D341Med (cell line): ENCODE measurements around the gene RYR1.
"Not testable (repeated sequence)": the region's sequence is repeated elsewhere in the genome, so short reads cannot be mapped to it uniquely, and the experiment has no call there.

ENCODE experiments used
- DNase-seq: peaks from one replicate; pipeline ENCODE4 v3.0.0; 2012; ENCODE audit warnings: low spot score

Gene RYR1

DNA sequence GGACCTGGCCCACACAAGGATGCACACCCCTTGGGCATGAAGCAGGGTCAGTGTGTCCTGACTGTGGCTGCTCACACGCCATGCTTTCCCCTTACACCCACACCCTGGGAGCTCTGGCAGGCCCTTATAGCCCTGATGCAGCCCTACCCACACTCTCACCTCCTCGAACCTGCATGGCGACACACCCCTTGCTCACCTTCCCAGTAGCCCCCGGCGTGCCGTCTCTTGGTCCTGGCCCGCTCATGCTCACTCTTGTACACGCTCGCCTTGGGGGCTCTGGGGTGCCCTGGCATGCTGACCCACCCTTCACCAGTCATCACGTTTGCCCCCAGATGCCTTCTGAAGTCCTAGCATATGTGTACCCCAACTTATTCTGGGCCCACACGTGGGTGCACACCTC, 128.2 kb downstream of the RYR1 start:
- DNase-seq, result no peak

- no peak for DNase-seq
These were observed 128.6 kb downstream of the RYR1 start for GRCh38 chr19:38562096-38562495.

GRCh38 chr19:38563475-38563874, 130.0 kb downstream of the RYR1 start:
- DNase-seq, result no peak

DNA sequence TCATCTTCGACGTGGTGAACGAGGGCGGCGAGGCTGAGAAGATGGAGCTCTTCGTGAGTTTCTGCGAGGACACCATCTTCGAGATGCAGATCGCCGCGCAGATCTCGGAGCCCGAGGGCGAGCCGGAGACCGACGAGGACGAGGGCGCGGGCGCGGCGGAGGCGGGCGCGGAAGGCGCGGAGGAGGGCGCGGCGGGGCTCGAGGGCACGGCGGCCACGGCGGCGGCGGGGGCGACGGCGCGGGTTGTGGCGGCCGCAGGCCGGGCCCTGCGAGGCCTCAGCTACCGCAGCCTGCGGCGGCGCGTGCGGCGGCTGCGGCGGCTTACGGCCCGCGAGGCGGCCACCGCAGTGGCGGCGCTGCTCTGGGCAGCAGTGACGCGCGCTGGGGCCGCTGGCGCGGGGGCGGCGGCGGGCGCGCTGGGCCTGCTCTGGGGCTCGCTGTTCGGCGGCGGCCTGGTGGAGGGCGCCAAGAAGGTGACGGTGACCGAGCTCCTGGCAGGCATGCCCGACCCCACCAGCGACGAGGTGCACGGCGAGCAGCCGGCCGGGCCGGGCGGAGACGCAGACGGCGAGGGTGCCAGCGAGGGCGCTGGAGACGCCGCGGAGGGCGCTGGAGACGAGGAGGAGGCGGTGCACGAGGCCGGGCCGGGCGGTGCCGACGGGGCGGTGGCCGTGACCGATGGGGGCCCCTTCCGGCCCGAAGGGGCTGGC, 131.6 kb downstream of the RYR1 start:
- DNase-seq, result peak; percentile 74

GRCh38 chr19:38565691-38566105, 132.2 kb downstream of the RYR1 start:
- DNase-seq, result no peak

- no peak for DNase-seq
These were observed 136.0 kb downstream of the RYR1 start for GRCh38 chr19:38569368-38569983.

- DNase-seq, result no peak
These were observed 138.2 kb downstream of the RYR1 start for GRCh38 chr19:38571682-38572081.

DNA sequence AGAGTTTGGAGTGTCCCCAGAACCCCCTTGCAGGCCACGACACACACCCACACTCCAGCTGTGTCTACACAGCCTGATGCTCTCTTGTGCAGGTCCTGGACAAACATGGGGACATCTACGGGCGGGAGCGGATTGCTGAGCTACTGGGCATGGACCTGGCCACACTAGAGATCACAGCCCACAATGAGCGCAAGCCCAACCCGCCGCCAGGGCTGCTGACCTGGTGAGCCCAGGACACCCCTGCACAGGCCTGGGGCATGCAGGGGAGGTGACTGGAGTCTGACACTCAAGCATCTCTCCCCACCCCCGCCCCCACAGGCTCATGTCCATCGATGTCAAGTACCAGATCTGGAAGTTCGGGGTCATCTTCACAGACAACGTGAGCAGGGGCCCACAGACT, 144.3 kb downstream of the RYR1 start:
- no peak for DNase-seq

DNA sequence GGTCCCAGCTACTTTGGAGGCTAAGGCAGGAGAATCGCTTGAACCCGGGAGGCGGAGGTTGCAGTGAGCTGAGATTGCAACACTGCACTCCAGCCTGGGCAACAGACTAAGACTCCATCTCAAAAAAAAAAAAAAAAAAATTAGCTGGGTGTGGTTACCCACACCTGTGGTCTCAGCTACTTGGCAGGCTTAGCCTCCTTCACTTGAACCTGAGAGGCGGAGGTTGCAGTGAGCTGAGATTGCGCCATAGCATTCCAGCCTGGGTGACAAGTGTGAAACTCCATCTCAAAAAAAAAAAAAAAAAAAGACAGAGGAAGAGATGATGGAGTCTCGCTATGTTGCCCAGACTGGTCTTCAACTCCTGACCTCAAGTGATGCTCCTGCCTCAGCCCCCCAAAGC, 145.8 kb downstream of the RYR1 start:
- not testable (repeated sequence) for DNase-seq

- no peak for DNase-seq
These were observed 146.6 kb downstream of the RYR1 start for GRCh38 chr19:38580080-38580479.

DNA sequence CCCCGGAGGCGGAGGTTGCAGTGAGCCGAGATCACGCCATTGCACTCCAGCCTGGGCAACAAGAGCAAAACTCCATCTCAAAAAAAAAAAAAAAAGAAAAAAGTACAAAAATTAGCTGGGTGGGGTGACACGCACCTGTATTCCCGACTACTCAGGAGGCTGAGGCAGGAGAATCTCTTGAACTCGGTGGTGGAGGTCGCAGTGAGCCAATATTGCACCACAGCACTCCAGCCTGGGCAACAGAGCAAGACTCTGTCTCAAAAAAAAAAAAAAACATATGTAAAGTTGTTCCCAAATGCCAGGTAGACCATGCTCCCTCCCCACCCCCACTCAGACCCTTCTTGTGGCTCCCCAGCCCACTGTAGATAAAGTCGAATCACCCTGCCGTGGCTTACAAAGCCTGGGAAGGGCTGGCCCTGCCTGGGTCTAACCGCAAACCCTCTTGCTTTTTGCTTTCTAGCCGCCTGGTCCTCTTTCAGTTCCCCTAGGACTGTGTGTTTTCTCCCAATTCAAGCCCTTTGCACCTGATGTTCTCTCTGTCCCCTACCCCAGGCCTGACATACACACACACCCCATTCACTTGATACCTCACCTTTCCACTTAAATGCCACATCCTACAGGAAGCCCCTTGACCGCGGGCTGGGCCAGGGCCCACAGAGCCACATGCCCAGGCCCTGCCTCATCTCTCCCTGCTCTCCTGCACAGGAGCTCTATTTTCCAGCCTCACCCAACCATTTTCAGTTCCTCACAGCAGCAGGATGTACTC, 149.9 kb downstream of the RYR1 start:
- no peak for DNase-seq

DNA sequence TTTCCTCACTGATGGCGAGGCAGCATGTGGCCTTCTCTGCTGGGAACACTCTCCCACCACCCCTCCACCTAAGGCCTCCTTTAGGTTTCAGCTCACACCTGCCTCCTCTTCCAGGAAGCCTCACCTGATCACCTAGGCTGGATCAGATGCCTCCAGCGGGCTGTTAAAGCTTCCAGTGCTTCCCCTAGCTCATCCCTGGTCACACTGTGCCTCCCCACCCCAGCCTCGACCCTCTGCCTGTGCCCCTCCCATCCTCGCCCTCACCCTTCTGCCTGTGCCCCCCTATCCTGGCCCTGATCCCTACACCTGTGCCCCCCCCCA, 150.5 kb downstream of the RYR1 start:
- DNase-seq, result no peak

DNA sequence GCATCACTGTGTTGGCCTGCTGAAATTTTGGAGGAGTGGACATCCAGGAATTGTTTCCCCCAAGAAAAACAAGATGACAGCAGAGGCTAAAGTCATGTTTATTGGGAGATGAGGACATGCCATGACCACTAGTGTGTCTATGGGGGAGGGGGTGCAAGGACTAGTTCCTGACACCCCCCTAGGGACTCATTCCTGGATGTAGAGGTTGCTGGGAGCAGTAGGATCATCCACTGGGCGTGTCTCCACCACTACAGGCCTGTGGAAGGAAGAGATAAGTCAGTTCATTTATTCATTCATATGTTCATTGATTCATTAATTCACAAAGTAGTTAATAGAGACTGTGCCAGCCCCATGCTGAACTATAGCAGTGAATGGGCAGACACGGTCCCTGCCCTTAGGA, 154.1 kb downstream of the RYR1 start:
- no peak for DNase-seq

GRCh38 chr19:38588041-38588440, 154.6 kb downstream of the RYR1 start:
- no peak for DNase-seq

DNA sequence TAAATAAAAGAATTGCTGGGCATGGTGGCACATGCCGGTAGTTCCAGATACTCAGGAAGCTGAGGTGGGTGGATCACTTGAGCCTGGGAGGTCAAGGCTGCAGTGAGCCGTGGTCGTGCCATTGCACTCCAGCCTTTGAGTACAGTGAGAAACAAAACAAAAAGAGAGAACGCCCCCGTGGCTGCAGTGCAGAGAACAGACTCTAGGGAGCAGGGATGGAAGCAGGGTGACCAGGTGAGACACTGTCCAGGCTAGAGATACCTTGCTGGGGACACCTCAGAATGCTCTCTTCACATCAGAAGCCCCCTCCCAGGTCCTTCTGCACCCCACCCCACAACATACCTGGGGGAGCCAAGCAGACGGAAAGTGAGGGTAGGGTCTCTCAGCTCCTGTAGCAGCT, 159.4 kb downstream of the RYR1 start:
- no peak for DNase-seq

- peak; percentile 79 for DNase-seq
These were observed 162.8 kb downstream of the RYR1 start for GRCh38 chr19:38596057-38596981.

DNA sequence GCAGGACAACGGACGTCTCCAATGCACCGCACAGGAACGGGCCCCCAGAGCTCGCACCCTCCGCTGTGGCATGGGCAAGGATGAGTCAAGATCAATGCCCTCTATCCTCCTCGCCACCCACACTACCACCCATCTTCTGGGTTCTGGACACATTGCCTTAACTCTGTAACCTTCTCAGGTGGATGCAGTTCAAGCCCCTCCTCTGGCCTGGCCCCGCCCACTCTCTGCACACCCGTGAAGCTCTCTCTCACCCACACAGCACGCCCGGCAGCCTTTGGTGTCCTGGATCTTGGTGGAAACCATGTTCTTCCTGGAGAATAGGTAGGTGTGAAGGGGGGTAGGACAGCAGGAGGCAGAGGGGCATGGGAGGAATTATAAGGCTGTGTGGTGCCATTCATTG, 163.6 kb downstream of the RYR1 start:
- DNase-seq, result no peak

- DNase-seq, result no peak
These were observed 166.2 kb downstream of the RYR1 start for GRCh38 chr19:38599722-38600121.

DNA sequence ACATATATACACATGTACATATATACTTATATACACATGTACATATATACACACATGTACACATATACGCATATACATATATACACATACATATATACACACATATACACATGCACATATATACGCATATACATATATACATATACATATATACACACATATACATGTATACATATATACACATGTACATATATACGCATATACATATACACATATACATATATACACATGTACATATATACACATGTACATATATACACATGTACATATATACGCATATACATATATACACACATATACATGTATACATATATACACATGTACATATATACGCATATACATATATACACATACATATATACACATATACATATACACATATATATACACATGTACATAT, 169.4 kb downstream of the RYR1 start:
- DNase-seq, result not testable (repeated sequence)

DNA sequence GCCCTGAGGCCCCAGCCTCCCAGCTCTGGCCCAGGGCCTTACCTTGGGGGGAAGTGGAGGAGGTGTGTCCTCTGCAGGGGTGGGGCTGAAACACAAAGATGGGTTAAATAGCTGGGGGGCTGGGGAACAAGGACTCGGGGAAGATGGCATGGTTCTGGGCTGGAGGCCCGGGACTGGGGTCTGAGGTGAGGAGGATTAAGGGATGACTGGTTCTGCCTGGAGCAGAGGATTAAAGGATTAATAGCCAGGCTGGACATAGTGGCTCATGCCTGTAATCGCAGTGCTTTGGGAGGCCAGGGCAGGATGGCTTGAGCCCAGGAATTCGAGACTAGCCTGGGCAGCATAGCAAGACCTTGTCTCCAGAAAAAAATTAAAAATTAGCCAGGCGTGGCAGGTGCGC, 172.6 kb downstream of the RYR1 start:
- DNase-seq, result no peak

- DNase-seq, result no peak
These were observed 180.8 kb downstream of the RYR1 start for GRCh38 chr19:38614289-38614688.

DNA sequence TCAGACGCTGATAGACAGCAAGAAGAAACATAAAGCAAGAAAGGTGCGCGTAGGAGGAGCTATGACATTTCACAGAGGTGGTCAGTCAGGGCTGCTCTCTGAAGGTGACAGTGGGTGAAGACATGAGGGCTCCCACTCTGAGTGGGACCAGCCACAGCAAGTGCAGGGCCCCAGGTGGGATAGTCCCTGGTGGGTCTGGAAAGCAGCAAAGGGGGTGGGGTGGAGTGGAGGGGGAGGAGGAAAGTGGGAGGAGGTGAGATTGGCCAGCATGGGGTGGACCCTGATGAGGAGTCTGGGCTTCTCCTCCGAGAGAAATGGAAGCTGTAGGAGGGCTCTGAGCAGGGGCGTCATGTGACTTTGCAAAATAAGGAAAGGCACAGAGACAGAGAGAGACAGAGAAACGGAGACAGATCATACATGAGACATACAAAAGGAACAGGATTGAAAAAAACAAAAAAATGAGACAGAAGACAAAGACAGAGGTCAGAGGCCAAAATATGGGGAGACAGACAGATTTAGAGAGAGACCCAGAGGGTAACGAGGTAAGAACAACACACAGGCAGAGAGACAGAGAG, 181.6 kb downstream of the RYR1 start:
- DNase-seq, result no peak
